Pons (tissue), 1 donor: ENCODE data around the gene PRTFDC1.
"Not testable (repeated sequence)": the region's sequence is repeated elsewhere in the genome, so short reads cannot be mapped to it uniquely, and the experiment has no call there.

Experiments
- DNase-seq: peaks from one replicate; pipeline ENCODE4 v3.0.0-alpha.2; 2016; ENCODE audit warnings: low spot score

PRTFDC1 gene

GRCh38 chr10:24965051-24965450, 12.6 kb upstream of the PRTFDC1 start:
- no peak for DNase-seq

GRCh38 chr10:24963521-24964041, 11.2 kb upstream of the PRTFDC1 start:
- no peak for DNase-seq

GRCh38 chr10:24962995-24963394, 10.6 kb upstream of the PRTFDC1 start:
- no peak for DNase-seq

- DNase-seq, result no peak
Measured at GRCh38 chr10:24961582-24961981, 9.2 kb upstream of the PRTFDC1 start.

GRCh38 chr10:24959382-24959730, 7.0 kb upstream of the PRTFDC1 start:
- DNase-seq, result no peak

- DNase-seq, result peak; percentile 99
Measured at GRCh38 chr10:24958721-24959381, 6.4 kb upstream of the PRTFDC1 start.

GRCh38 chr10:24958091-24958720, 5.8 kb upstream of the PRTFDC1 start:
- DNase-seq, result peak; percentile 83

GRCh38 chr10:24957624-24958051, 5.2 kb upstream of the PRTFDC1 start:
- DNase-seq, result not testable (repeated sequence)

GRCh38 chr10:24953675-24954074, 1.3 kb upstream of the PRTFDC1 start:
- no peak for DNase-seq

GRCh38 chr10:24952707-24953645, 570 bp upstream of the PRTFDC1 start:
- peak; percentile 47 for DNase-seq

GRCh38 chr10:24951201-24952142, 934 bp downstream of the PRTFDC1 start:
- DNase-seq, result peak; percentile 83

- DNase-seq, result no peak
Measured at GRCh38 chr10:24950439-24950838, 2.0 kb downstream of the PRTFDC1 start.

GRCh38 chr10:24949616-24950015, 2.8 kb downstream of the PRTFDC1 start:
- no peak for DNase-seq

GRCh38 chr10:24947304-24948097, 4.9 kb downstream of the PRTFDC1 start:
- peak; percentile 97 for DNase-seq

GRCh38 chr10:24944512-24945255, 7.7 kb downstream of the PRTFDC1 start:
- no peak for DNase-seq

- no peak for DNase-seq
Measured at GRCh38 chr10:24938525-24938924, 13.9 kb downstream of the PRTFDC1 start.

GRCh38 chr10:24938076-24938475, 14.3 kb downstream of the PRTFDC1 start:
- DNase-seq, result no peak

GRCh38 chr10:24935504-24936292, 16.7 kb downstream of the PRTFDC1 start:
- no peak for DNase-seq

- no peak for DNase-seq
Measured at GRCh38 chr10:24931236-24931635, 21.2 kb downstream of the PRTFDC1 start.
